Choroid plexus epithelial cell (primary cell): Measurements from ENCODE around the gene TMEM235.
A peak's percentile ranks its signal among the peaks of the same experiment; 100 is the strongest.

Source experiments
- DNase-seq: peaks from one replicate; pipeline ENCODE4 v3.0.0-alpha.2; 2010; ENCODE audit warnings: low read depth
- H3K4me3 ChIP-seq: 2 replicates; pipeline ENCODE4 v1.5.1; 2011; ENCODE audit warnings: low read depth, mild to moderate bottlenecking, control low read depth, low read length, moderate library complexity
- CTCF ChIP-seq: conservative IDR thresholded peaks from 2 replicates; pipeline ENCODE4 v1.5.1; 2011; ENCODE audit warnings: low read depth, mild to moderate bottlenecking, control low read depth, inconsistent platforms, low read length, moderate library complexity

The TMEM235 gene

GRCh38 chr17:78186692-78187595 is 44.5 kb upstream of the TMEM235 start, which contains the start of the genes AFMID and TK1:
Gene AFMID, plus strand, starts transcription at chr17:78187362. Its CDS starts 9 bp downstream, at chr17:78187371.
Gene TK1, minus strand, starts transcription at chr17:78187052. Its CDS starts 58 bp downstream, at chr17:78186994.
- TF ChIP-seq CTCF, result peak; percentile 73
- H3K4me3 ChIP-seq, result peak within 1 kb of the TSS; percentile 73
- peak; percentile 98 for DNase-seq

- no peak for DNase-seq
- no peak overlapping the region for H3K4me3 ChIP-seq
- no peak for TF ChIP-seq CTCF
These were observed 34.7 kb upstream of the TMEM235 start for GRCh38 chr17:78196716-78197115.

GRCh38 chr17:78197147-78197832 is 34.1 kb upstream of the TMEM235 start:
- H3K4me3 ChIP-seq, result no peak overlapping the region
- no peak for TF ChIP-seq CTCF
- peak; percentile 39 for DNase-seq

- no peak for TF ChIP-seq CTCF
- no peak for DNase-seq
- no peak overlapping the region for H3K4me3 ChIP-seq
These were observed 31.0 kb upstream of the TMEM235 start for GRCh38 chr17:78200451-78200850.

GRCh38 chr17:78202666-78203065 is 28.8 kb upstream of the TMEM235 start:
- no peak for DNase-seq
- no peak for TF ChIP-seq CTCF

GRCh38 chr17:78204387-78205123 is 26.9 kb upstream of the TMEM235 start:
- no peak for DNase-seq
- no peak overlapping the region for H3K4me3 ChIP-seq
- no peak for TF ChIP-seq CTCF

More at GRCh38 chr17:78202666-78203065, 28.8 kb upstream of the TMEM235 start:
- H3K4me3 ChIP-seq, result no peak overlapping the region
